ENCODE results near the gene CPEB4.

- TF ChIP-seq SIN3A (IDR thresholded peaks at IDR 0.05; ENCODE audit: low read depth, low read length) = no peak
- TF ChIP-seq CTCF (IDR thresholded peaks at IDR 0.05 in 2 of 3, conservative IDR thresholded peaks at IDR 0.05 in 1 of 3; ENCODE audit: control insufficient read depth in 2 of 3, extremely low read depth in 1 of 3, insufficient read depth in 1 of 3, low read depth in 3 of 3, low read length in 3 of 3) = no peak
- TF ChIP-seq MYC (IDR thresholded peaks at IDR 0.05; ENCODE audit: insufficient read depth, insufficient read length, insufficient replicate concordance, low read length, severe bottlenecking) = no peak
- no peak for TF ChIP-seq TCF7 (IDR thresholded peaks at IDR 0.05; ENCODE audit: borderline replicate concordance)
- TF ChIP-seq, protein P1, sequence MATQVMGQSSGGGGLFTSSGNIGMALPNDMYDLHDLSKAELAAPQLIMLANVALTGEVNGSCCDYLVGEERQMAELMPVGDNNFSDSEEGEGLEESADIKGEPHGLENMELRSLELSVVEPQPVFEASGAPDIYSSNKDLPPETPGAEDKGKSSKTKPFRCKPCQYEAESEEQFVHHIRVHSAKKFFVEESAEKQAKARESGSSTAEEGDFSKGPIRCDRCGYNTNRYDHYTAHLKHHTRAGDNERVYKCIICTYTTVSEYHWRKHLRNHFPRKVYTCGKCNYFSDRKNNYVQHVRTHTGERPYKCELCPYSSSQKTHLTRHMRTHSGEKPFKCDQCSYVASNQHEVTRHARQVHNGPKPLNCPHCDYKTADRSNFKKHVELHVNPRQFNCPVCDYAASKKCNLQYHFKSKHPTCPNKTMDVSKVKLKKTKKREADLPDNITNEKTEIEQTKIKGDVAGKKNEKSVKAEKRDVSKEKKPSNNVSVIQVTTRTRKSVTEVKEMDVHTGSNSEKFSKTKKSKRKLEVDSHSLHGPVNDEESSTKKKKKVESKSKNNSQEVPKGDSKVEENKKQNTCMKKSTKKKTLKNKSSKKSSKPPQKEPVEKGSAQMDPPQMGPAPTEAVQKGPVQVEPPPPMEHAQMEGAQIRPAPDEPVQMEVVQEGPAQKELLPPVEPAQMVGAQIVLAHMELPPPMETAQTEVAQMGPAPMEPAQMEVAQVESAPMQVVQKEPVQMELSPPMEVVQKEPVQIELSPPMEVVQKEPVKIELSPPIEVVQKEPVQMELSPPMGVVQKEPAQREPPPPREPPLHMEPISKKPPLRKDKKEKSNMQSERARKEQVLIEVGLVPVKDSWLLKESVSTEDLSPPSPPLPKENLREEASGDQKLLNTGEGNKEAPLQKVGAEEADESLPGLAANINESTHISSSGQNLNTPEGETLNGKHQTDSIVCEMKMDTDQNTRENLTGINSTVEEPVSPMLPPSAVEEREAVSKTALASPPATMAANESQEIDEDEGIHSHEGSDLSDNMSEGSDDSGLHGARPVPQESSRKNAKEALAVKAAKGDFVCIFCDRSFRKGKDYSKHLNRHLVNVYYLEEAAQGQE (IDR thresholded peaks at IDR 0.05; ENCODE audit: low read depth, low read length) = no peak
- TF ChIP-seq, protein P2, sequence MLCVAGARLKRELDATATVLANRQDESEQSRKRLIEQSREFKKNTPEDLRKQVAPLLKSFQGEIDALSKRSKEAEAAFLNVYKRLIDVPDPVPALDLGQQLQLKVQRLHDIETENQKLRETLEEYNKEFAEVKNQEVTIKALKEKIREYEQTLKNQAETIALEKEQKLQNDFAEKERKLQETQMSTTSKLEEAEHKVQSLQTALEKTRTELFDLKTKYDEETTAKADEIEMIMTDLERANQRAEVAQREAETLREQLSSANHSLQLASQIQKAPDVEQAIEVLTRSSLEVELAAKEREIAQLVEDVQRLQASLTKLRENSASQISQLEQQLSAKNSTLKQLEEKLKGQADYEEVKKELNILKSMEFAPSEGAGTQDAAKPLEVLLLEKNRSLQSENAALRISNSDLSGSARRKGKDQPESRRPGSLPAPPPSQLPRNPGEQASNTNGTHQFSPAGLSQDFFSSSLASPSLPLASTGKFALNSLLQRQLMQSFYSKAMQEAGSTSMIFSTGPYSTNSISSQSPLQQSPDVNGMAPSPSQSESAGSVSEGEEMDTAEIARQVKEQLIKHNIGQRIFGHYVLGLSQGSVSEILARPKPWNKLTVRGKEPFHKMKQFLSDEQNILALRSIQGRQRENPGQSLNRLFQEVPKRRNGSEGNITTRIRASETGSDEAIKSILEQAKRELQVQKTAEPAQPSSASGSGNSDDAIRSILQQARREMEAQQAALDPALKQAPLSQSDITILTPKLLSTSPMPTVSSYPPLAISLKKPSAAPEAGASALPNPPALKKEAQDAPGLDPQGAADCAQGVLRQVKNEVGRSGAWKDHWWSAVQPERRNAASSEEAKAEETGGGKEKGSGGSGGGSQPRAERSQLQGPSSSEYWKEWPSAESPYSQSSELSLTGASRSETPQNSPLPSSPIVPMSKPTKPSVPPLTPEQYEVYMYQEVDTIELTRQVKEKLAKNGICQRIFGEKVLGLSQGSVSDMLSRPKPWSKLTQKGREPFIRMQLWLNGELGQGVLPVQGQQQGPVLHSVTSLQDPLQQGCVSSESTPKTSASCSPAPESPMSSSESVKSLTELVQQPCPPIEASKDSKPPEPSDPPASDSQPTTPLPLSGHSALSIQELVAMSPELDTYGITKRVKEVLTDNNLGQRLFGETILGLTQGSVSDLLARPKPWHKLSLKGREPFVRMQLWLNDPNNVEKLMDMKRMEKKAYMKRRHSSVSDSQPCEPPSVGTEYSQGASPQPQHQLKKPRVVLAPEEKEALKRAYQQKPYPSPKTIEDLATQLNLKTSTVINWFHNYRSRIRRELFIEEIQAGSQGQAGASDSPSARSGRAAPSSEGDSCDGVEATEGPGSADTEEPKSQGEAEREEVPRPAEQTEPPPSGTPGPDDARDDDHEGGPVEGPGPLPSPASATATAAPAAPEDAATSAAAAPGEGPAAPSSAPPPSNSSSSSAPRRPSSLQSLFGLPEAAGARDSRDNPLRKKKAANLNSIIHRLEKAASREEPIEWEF (IDR thresholded peaks at IDR 0.05; ENCODE audit: insufficient replicate concordance, low read depth, low read length) = no peak
- no peak for TF ChIP-seq TAF1 (IDR thresholded peaks at IDR 0.05; ENCODE audit: borderline replicate concordance, low read depth, low read length)
- no peak for TF ChIP-seq SUZ12 (IDR thresholded peaks at IDR 0.05; ENCODE audit: unreplicated experiment)
- no peak for TF ChIP-seq CBFB (IDR thresholded peaks at IDR 0.05; ENCODE audit: low read depth)
- TF ChIP-seq ZNF384 (IDR thresholded peaks at IDR 0.05; ENCODE audit: borderline replicate concordance, low read depth, low read length) = no peak
- TF ChIP-seq, protein P3, sequence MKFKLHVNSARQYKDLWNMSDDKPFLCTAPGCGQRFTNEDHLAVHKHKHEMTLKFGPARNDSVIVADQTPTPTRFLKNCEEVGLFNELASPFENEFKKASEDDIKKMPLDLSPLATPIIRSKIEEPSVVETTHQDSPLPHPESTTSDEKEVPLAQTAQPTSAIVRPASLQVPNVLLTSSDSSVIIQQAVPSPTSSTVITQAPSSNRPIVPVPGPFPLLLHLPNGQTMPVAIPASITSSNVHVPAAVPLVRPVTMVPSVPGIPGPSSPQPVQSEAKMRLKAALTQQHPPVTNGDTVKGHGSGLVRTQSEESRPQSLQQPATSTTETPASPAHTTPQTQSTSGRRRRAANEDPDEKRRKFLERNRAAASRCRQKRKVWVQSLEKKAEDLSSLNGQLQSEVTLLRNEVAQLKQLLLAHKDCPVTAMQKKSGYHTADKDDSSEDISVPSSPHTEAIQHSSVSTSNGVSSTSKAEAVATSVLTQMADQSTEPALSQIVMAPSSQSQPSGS (IDR thresholded peaks at IDR 0.05; ENCODE audit: low read length) = no peak
Observed at GRCh38 chr5:173855162-173855994, 32.8 kb upstream of the CPEB4 start.
